GM21515 (cell line): Measurements from ENCODE around the gene IL18.
"Not testable (repeated sequence)": the region's sequence is repeated elsewhere in the genome, so short reads cannot be mapped to it uniquely, and the experiment has no call there.

Experiments used
- ATAC-seq: cut with Tn5 transposase; IDR thresholded peaks from one replicate; pipeline ENCODE4 v1.9.1; 2021; ENCODE audit not compliant: unreplicated experiment

IL18 gene

GRCh38 chr11:112121981-112122615, 41.8 kb downstream of the IL18 start:
- no peak for ATAC-seq

GRCh38 chr11:112118176-112118575, 45.7 kb downstream of the IL18 start:
- ATAC-seq: no peak

GRCh38 chr11:112115386-112115785, 48.5 kb downstream of the IL18 start:
- ATAC-seq: no peak

- no peak for ATAC-seq
Observed at GRCh38 chr11:112114460-112114859, 49.4 kb downstream of the IL18 start.

GRCh38 chr11:112113539-112114457, 50.1 kb downstream of the IL18 start:
- no peak for ATAC-seq

GRCh38 chr11:112106070-112106469, 57.8 kb downstream of the IL18 start:
- ATAC-seq: no peak

- ATAC-seq: no peak
Observed at GRCh38 chr11:112103446-112103845, 60.4 kb downstream of the IL18 start.

GRCh38 chr11:112100462-112100861, 63.4 kb downstream of the IL18 start:
- no peak for ATAC-seq

GRCh38 chr11:112097734-112098528, 66.0 kb downstream of the IL18 start:
- ATAC-seq: no peak

- ATAC-seq: no peak
Observed at GRCh38 chr11:112096194-112096593, 67.7 kb downstream of the IL18 start.

GRCh38 chr11:112095302-112095701, 68.6 kb downstream of the IL18 start:
- not testable (repeated sequence) for ATAC-seq
